IPS-15b (cell line): ENCODE results near the gene OAS3.
"Not testable (repeated sequence)": the region's sequence is repeated elsewhere in the genome, so short reads cannot be mapped to it uniquely, and the experiment has no call there.

Experiments
- H3K27me3 ChIP-seq: one replicate; pipeline ENCODE4 v1.6.1; 2013; ENCODE audit warnings: low read length; ENCODE audit not compliant: control insufficient read depth, insufficient read depth
- H3K36me3 ChIP-seq: one replicate; pipeline ENCODE4 v1.6.1; 2013; ENCODE audit warnings: low read length; ENCODE audit not compliant: control insufficient read depth, insufficient read depth
- H3K4me1 ChIP-seq: one replicate; pipeline ENCODE4 v1.6.1; 2013; ENCODE audit warnings: mild to moderate bottlenecking, low read length; ENCODE audit not compliant: control insufficient read depth, insufficient read depth
- H3K4me3 ChIP-seq: one replicate; pipeline ENCODE4 v1.5.1; 2013; ENCODE audit warnings: low read depth, low read length
- H3K9ac ChIP-seq: one replicate; pipeline ENCODE4 v1.6.1; 2013; ENCODE audit warnings: low read depth, mild to moderate bottlenecking, low read length
- H3K9me3 ChIP-seq: one replicate; pipeline ENCODE4 v1.6.1; 2013; ENCODE audit warnings: mild to moderate bottlenecking, low read length; ENCODE audit not compliant: control insufficient read depth, insufficient read depth

OAS3 gene

DNA sequence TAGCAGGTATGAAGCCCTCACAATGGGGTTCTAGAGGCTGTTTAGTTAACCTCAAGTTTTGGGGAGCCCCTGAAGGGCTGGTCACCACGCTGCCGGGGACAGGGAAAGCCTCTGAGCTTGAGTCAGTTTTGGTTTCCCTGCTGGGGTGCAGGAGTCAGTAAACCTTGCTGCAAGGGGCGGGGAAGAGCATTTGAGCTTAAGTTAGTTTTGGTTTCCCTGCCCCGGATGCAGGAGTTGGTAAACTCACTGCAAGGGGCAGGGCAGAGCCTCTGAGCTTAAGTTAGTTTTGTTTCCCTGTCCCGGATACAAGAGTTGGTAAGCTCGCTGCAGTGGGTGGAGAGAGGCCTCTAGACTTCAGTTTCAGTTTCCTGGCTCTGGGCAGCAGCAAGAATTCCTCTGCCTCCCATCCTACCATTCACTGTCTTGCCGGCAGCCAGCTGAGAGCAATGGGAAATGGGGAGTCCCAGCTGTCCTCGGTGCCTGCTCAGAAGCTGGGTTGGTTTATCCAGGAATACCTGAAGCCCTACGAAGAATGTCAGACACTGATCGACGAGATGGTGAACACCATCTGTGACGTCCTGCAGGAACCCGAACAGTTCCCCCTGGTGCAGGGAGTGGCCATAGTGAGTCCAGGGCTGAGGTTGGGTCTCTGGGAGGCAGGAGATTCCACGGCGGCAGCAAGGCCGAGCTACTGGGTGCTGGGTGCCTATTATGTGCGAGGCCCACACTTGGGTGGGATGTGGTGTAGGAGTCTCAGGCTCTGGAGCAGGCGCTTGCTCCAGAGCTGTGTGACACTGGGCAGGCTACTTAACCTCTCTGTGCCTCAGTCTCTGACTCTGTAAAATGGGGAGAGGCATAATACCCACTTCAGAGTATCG is 40.1 kb downstream of the OAS3 start, which contains the start of gene OAS2:
Gene OAS2, plus strand, starts transcription at position 357 of the 878 bp plus-strand sequence. Its CDS starts 90 bp downstream, at position 447.
- no peaks in the 10 kb centered on the region for H3K36me3 ChIP-seq
- no peaks in the 10 kb centered on the region for H3K27me3 ChIP-seq
- H3K9me3 ChIP-seq, result no peaks in the 10 kb centered on the region
- no peak within 1 kb of the TSS for H3K9ac ChIP-seq
- no peak within 1 kb of the TSS for H3K4me3 ChIP-seq
- H3K4me1 ChIP-seq, result no peaks in the 10 kb centered on the region

DNA sequence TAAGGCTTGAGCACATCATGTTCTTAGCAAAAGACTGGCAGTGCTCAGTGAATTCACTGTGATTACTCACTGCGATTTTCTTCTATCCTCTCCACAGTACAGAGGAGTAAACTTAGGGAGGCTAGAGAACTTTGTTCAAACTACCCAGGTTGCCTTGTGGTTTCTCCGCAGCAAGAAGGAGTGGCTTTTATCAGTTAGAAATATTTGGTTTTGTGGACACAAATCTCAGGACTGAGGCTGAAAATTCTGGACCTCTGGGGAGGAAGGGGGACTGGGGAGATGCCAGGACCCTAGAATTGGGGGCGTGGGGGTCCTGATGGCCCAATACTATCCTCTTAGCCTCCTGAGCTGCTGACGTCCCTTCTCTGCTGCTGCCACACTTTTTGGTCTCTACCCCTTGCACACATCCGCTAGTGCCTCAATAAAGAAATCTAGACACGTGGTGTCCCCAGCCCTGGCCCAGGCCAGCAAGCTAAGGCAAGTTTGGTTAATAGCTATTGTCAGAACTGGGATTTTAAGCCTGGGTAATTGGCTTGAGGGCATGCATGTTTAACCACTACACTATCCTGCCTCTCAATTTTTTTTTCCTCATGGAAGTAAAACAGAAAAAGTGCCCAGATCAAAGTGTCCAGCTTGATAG is 40.9 kb downstream of the OAS3 start:
- no peaks in the 10 kb centered on the region for H3K4me1 ChIP-seq
- H3K4me3 ChIP-seq, result no peak overlapping the region
- H3K27me3 ChIP-seq, result no peaks in the 10 kb centered on the region
- no peaks in the 10 kb centered on the region for H3K36me3 ChIP-seq
- H3K9me3 ChIP-seq, result no peaks in the 10 kb centered on the region
- no peak overlapping the region for H3K9ac ChIP-seq

DNA sequence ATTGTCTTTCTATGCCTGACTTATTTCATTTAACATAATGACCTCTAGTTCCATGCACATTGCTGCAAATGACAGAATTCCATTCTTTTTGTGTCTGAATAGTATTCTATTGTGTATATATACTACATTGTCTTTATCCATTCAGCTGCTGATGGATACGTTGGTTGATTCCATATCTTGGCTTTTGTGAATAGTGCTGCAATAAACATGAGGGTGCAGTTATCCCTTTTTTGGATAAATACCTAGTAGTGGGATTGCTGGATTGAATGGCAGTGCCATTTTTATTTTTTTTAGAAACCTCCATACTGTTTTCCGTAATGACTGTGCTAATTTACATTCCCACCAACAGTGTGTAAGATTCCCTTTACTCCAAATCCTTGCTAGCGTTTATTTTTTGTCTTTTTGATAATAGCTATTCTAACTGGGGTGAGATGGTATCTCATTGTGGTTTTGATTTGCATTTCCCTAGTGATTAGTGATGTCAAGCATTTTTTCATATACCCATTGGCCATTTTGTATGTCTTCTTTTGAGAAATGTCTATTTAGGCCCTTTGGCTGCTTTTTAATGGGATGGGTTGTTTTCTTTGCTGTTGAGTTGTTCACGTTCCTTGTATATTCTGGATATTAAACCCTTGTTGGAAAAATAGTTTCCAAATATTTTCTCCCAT is 42.4 kb downstream of the OAS3 start:
- no peak overlapping the region for H3K9ac ChIP-seq
- H3K9me3 ChIP-seq, result no peaks in the 10 kb centered on the region
- no peaks in the 10 kb centered on the region for H3K4me1 ChIP-seq
- no peaks in the 10 kb centered on the region for H3K36me3 ChIP-seq
- no peak overlapping the region for H3K4me3 ChIP-seq
- H3K27me3 ChIP-seq, result no peaks in the 10 kb centered on the region

DNA sequence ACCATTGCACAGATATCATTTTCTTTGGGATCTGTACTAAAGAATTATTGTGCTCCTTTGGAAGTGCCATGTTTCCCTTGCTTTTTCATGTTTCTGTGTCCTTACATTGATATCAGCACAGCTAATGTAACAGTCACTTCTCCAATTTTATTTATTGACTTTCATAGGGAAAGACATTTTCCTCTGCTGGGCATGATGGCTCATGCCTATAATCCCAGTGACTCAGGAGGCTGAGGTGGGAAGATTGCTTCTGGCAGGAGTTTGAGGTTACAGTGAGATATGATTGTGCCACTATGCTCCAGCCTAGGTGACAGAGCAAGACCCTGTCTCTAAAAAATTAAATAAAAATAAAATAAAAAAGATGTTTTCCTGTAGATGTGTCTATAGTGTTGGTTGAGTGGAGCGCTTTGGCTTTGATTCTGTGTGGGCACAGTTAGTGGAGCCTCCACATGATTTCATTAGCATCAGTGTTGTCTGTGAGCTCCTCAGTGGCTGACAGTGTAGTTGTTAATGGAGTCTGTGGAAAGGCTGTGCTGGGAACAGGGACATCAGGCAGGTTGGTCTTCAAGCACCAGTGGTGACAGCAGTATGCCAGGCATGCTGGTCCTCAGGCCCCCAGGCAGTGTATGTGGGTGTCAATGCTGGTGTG is 47.5 kb downstream of the OAS3 start:
- Histone ChIP-seq H3K4me3 (no peak overlapping the region), H3K36me3 (no peaks in the 10 kb centered on the region)

DNA sequence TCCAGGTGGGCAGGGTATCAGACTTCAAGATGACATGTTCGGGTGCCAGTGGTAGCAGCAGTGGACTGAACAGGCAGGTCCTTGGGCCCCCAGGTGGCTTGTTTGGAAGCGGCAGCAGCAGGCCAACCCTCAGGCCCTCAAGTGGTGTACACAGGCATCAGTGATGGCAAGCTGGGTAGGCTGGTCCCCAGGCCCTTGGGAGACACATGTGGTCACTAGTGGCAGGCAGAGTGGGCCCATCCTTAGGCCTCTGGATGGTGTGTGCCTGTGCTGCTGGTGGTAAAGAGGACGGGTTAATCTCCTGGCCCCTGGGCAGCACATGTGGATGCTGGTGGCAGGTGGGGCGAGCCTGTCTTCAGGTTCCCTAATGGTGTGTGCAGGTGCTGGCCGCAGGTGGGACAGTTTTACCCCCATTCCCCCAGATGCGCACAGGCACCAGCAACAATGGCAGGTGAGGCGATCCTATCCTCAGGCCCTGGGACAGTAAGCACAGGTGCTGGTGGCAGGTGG is 48.1 kb downstream of the OAS3 start:
- Histone ChIP-seq H3K27me3 (no peaks in the 10 kb centered on the region), H3K4me3 (no peak overlapping the region), H3K36me3 (no peaks in the 10 kb centered on the region), H3K4me1 (no peaks in the 10 kb centered on the region), H3K9ac (no peak overlapping the region), H3K9me3 (no peaks in the 10 kb centered on the region)

More for the DNA sequence above, 47.5 kb downstream of the OAS3 start:
- Histone ChIP-seq H3K9ac (no peak overlapping the region), H3K27me3 (no peaks in the 10 kb centered on the region), H3K9me3 (no peaks in the 10 kb centered on the region), H3K4me1 (no peaks in the 10 kb centered on the region)

DNA sequence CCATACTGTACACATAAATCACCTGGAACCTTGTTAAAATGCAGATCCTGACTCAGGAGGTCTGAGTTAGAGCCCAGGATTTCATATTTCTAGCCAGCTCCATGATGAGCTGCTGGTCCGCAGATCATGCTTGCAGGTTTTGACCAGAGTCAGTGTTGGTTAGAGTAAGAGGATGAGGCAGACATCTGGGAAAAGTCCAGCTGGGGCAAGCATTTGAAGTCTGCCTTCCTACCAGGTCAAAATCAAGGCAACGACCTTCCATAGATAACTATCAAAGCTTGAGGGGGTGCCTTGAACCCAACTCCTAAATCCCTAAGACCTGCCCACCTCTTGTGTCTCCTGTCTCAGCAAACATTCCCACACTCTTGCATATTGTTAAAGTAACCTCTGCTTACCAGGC is 49.3 kb downstream of the OAS3 start:
- no peaks in the 10 kb centered on the region for H3K36me3 ChIP-seq
- no peaks in the 10 kb centered on the region for H3K27me3 ChIP-seq
- no peaks in the 10 kb centered on the region for H3K9me3 ChIP-seq
- no peak overlapping the region for H3K9ac ChIP-seq
- H3K4me1 ChIP-seq, result no peaks in the 10 kb centered on the region
- H3K4me3 ChIP-seq, result no peak overlapping the region

DNA sequence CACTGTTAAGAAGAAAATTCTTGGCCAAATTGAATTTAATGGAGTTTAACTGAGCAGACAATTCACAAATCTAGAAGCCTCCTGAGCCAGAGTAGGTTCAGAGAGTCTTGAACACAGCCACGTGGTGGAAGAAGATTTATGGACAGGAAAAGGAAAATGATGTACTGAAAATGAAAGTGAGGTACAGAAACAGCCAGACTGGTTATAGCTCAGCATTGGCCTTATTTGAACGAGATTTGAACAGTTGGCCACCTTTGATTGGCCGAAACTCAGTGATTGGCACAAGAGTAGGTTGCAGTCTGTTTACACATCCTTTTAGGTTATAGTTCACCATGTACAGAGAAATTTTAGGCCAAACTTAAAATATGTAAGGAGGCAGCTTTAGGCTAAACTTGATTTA is 50.0 kb downstream of the OAS3 start:
- no peaks in the 10 kb centered on the region for H3K4me1 ChIP-seq
- no peak overlapping the region for H3K4me3 ChIP-seq
- H3K9ac ChIP-seq, result no peak overlapping the region
- no peaks in the 10 kb centered on the region for H3K36me3 ChIP-seq
- H3K27me3 ChIP-seq, result no peaks in the 10 kb centered on the region
- no peaks in the 10 kb centered on the region for H3K9me3 ChIP-seq

DNA sequence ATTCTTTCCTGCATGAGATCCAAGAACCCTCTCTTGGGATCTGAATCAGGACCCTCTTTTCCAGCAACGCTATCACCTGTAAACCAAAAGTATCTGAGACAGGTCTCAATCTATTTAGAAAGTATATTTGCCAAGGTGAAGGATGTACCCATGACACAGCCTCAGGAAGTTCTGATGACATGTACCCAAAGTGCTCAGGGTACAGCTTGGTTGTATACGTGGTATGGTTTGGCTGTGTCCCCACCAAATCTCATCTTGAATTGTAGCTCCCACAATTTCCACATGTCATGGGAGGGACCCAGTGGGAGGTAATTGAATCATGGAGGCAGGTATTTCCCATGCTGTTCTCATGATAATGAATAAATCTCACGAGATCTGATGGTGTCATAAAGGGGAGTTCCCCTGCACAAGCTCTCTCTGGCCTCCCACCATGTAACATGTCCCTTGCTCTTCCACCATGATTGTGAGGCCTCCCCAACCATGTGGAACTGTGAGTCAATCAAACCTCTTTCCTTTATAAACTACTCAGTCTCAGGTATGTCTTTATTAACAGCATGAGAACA is 50.6 kb downstream of the OAS3 start:
- not testable (repeated sequence) for H3K4me3 ChIP-seq, H3K4me1 ChIP-seq, H3K36me3 ChIP-seq, H3K9ac ChIP-seq, H3K27me3 ChIP-seq, H3K9me3 ChIP-seq

DNA sequence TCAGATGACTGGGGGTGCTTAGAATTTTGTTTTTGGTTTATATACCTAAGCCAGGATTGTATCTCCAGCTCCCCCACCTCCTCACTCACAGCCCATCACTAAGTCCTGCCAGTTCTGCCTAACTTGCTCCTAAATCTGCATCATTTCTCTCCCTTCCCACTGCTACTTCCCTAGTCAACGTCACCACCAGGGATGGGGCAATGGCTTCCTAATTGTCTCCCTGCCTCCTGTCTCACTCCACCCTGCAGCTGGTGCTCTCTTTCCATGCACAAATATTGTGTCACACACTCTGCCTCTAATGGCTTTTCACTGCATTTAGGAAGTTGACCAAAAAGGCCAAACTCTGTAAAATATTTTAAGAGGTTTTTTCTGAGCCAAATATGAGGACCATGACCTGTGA is 51.5 kb downstream of the OAS3 start:
- Histone ChIP-seq H3K4me3 (no peak overlapping the region), H3K9me3 (no peaks in the 10 kb centered on the region), H3K4me1 (no peaks in the 10 kb centered on the region), H3K36me3 (no peaks in the 10 kb centered on the region), H3K9ac (no peak overlapping the region), H3K27me3 (no peaks in the 10 kb centered on the region)

DNA sequence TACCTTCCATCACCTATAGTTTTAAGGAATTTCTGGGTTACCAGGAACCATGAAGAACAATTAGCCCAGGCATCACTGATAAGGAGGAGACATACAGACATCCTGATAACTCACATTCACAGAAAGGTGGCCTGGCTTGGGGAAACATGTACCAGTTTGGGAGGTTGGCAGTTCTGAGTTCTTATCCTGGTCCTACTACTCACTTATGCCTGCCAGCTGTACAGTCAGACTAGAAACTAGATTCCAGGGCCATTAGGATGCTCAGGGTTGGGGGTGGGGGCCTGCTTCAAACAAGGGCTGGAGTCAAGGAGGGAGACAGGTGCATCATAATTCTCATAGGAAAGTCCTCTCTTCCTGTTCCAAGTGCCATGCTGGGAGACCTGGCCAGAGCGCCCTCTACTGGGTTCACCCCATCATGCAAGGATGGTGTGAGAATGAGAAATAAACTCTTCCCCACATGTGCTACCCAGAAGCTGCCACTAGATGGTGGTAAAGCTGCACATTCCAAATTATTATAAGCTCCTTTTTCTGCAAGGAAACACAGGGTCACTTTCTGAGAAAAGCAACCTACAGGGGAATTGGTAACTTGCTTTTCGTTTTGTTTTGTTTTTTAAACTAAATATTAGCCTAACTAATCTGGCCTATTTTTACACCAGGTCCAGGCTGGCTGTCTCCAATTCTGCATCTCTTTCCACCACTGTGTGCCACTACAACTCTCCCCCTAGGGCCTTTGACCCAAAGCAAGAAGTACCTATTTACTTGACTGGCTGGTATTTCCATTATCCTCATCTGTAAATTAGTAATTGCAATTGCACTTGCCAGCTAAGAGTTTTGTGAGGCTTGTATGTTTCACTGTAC is 54.5 kb downstream of the OAS3 start:
- Histone ChIP-seq H3K9ac (no peak overlapping the region), H3K36me3 (no peaks in the 10 kb centered on the region), H3K4me3 (no peak overlapping the region), H3K4me1 (no peaks in the 10 kb centered on the region), H3K27me3 (no peaks in the 10 kb centered on the region), H3K9me3 (no peaks in the 10 kb centered on the region)
